Ovary (tissue), 3 donors: ENCODE results near the gene TCF4.

Experiments used
- POLR2A ChIP-seq: fragments of 450-650 bp; IDR thresholded peaks from one replicate; pipeline ENCODE4 v1.6.1; 2017; ENCODE audit warnings: antibody characterized with exemption, mild to moderate bottlenecking, moderate library complexity
- TF ChIP-seq, protein P1 (sequence below), 3 donors: fragments of 450-650 bp in 2 of 3; fragments of 200-600 bp in 1 of 3; IDR thresholded peaks; one replicate each; pipeline versions ENCODE4 v1.5.1 to v1.8.0; 2016 to 2022; ENCODE audit warnings: antibody characterized with exemption in 3 of 3, mild to moderate bottlenecking in 1 of 3
- donor health status: DM: no; HTN: no; CAD: no.

DNA sequence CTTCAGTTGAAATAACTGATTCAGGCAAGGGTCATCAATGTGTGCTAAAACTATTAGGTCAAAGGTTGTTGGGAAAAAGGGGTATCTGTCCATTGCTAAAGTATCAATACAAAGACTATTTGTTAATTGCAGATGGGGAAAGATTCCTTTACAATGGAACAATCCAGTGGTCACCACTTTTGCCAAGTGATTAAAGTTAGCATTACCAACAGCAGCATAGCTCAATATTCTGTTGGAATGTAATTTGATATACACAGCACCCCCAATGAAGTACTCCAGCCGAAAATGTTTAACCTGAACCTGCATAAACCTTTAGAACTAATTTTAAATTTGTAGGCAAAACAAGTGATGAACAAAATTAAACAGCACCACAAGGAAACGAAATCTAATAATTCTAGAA is 191.0 kb downstream of the TCF4 start:
- TF ChIP-seq, protein P1, sequence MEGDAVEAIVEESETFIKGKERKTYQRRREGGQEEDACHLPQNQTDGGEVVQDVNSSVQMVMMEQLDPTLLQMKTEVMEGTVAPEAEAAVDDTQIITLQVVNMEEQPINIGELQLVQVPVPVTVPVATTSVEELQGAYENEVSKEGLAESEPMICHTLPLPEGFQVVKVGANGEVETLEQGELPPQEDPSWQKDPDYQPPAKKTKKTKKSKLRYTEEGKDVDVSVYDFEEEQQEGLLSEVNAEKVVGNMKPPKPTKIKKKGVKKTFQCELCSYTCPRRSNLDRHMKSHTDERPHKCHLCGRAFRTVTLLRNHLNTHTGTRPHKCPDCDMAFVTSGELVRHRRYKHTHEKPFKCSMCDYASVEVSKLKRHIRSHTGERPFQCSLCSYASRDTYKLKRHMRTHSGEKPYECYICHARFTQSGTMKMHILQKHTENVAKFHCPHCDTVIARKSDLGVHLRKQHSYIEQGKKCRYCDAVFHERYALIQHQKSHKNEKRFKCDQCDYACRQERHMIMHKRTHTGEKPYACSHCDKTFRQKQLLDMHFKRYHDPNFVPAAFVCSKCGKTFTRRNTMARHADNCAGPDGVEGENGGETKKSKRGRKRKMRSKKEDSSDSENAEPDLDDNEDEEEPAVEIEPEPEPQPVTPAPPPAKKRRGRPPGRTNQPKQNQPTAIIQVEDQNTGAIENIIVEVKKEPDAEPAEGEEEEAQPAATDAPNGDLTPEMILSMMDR (IDR thresholded peaks at IDR 0.05) = no peak
- TF ChIP-seq POLR2A = no peak
